MCF 10A (cell line): ENCODE measurements around the gene IGF1R. TPM values are rescaled to one million over a fixed set of nuclear protein-coding genes. Genes with fewer than 3 reads are reported as not detected.

Source experiments
- BruUV-seq: library from RNA; stranded (reverse); fragments of 400-500 nt; replicated peaks from 2 replicates; lab custom pipeline; 2021; lab: Mats Ljungman, UMichigan
- CTCF ChIA-PET: fragments of 300-600 bp; sonication (Branson Sonifier 250); formaldehyde crosslinking; extraction: SDS; loops from one replicate; lab custom pipeline; 2021; ENCODE audit warnings: antibody characterized with exemption, inconsistent platforms; lab: Yijun Ruan, JAX
- POLR2A ChIA-PET: fragments of 300-600, 350-650 bp; sonication (Branson Sonifier 250); formaldehyde crosslinking; extraction: SDS; loops from one replicate; lab custom pipeline; 2020; ENCODE audit warnings: antibody characterized with exemption, inconsistent platforms; lab: Yijun Ruan, JAX
- DNase-seq: peaks from one replicate; pipeline ENCODE4 v3.0.0-alpha.2; 2018; ENCODE audit not compliant: unreplicated experiment
- H3K27ac Mint-ChIP-seq: one replicate; pipeline ENCODE4 v1.8.0; 2022; ENCODE audit warnings: mild to moderate bottlenecking, low read depth, mixed read lengths; ENCODE audit not compliant: unreplicated experiment
- H3K27me3 Mint-ChIP-seq: one replicate; pipeline ENCODE4 v1.8.0; 2022; ENCODE audit warnings: mixed read lengths; ENCODE audit not compliant: insufficient read depth, unreplicated experiment
- H3K36me3 Mint-ChIP-seq: one replicate; pipeline ENCODE4 v1.8.0; 2022; ENCODE audit warnings: mild to moderate bottlenecking, moderate library complexity, mixed read lengths; ENCODE audit not compliant: insufficient read depth, unreplicated experiment
- H3K4me1 Mint-ChIP-seq: one replicate; pipeline ENCODE4 v1.8.0; 2022; ENCODE audit warnings: mixed read lengths; ENCODE audit not compliant: insufficient read depth, unreplicated experiment
- H3K4me3 Mint-ChIP-seq: one replicate; pipeline ENCODE4 v1.8.0; 2022; ENCODE audit warnings: mild to moderate bottlenecking, moderate library complexity, mixed read lengths; ENCODE audit not compliant: unreplicated experiment
- H3K9me3 Mint-ChIP-seq: one replicate; pipeline ENCODE4 v1.8.0; 2022; ENCODE audit warnings: mixed read lengths; ENCODE audit not compliant: unreplicated experiment
- intact Hi-C: fragments of 100-400 bp; cut with micrococcal nuclease; formaldehyde crosslinking; loops from 2 replicates; pipeline ENCODE4 v1.14.1; 2022
- total RNA-seq: library from RNA; stranded (reverse); gene quantifications from 2 replicates; pipeline ENCODE4 v1.2.3, GENCODE V29; 2022
- TF ChIP-seq, protein P1 (sequence below): fragments of 200-600 bp; IDR thresholded peaks from one replicate; pipeline ENCODE4 v1.8.0; 2022; ENCODE audit warnings: antibody characterized with exemption, mild to moderate bottlenecking; ENCODE audit not compliant: unreplicated experiment

The IGF1R gene
- total RNA-seq, 1 experiment from 2014 or later: 53.3 TPM

DNA sequence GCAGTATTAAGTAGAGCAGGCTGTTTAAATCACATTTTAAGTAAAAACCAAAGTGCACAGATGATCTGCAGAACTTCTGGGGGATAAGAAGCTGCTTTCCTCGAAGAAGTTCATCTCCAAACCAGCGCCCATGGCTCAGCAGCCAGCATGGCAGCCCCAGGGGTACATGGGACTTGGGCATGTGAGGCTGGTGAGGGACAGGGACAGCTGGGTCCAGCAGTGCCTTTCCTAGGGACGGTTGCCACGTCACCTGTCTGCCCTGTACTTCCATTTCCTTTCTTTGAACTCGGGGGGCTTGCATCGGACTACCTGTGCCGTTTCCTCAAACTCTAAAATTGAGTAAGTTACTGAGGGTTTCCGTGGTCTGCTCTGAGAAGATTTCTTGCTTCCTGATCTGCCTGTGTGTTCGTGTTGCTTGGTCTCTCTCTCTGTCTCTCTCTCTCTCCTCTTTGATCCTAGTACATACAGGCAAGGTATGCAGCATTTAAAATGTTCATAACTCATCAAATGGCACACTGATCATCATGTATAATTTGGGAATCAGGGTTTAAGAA is 67.6 kb downstream of the IGF1R start:
- Mint-ChIP-seq H3K27ac (no peak overlapping the region), H3K9me3 (peaks cover 8% of the 10 kb centered on the region), H3K36me3 (peaks cover 14% of the 10 kb centered on the region), H3K27me3 (no peaks in the 10 kb centered on the region), H3K4me1 (peaks cover 11% of the 10 kb centered on the region), H3K4me3 (no peak overlapping the region)
- DNase-seq: no peak
- TF ChIP-seq, protein P1, sequence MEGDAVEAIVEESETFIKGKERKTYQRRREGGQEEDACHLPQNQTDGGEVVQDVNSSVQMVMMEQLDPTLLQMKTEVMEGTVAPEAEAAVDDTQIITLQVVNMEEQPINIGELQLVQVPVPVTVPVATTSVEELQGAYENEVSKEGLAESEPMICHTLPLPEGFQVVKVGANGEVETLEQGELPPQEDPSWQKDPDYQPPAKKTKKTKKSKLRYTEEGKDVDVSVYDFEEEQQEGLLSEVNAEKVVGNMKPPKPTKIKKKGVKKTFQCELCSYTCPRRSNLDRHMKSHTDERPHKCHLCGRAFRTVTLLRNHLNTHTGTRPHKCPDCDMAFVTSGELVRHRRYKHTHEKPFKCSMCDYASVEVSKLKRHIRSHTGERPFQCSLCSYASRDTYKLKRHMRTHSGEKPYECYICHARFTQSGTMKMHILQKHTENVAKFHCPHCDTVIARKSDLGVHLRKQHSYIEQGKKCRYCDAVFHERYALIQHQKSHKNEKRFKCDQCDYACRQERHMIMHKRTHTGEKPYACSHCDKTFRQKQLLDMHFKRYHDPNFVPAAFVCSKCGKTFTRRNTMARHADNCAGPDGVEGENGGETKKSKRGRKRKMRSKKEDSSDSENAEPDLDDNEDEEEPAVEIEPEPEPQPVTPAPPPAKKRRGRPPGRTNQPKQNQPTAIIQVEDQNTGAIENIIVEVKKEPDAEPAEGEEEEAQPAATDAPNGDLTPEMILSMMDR: no peak
- ChIA-PET CTCF (interaction anchor here (1.0 kb wide), 1 partner anchor 361 kb away, joined by 3 read pairs; no protein-coding TSS in a partner anchor), POLR2A (no interaction called here)
- intact Hi-C loops: no loop called here
- no TSS peak for BruUV-seq

- no peak overlapping the region for H3K27ac Mint-ChIP-seq
- H3K27me3 Mint-ChIP-seq: no peaks in the 10 kb centered on the region
- intact Hi-C loops: no loop called here
- no peak overlapping the region for H3K4me3 Mint-ChIP-seq
- TF ChIP-seq, protein P1: no peak
- H3K36me3 Mint-ChIP-seq: peaks cover 7% of the 10 kb centered on the region
- no peak for DNase-seq
- ChIA-PET CTCF (no interaction called here), POLR2A (interaction anchor here (0.5 kb wide), 1 partner anchor 73 kb away, joined by 4 read pairs; no protein-coding TSS in a partner anchor)
- BruUV-seq: no TSS peak
- H3K4me1 Mint-ChIP-seq: peaks cover 11% of the 10 kb centered on the region
- peaks cover under 1% of the 10 kb centered on the region for H3K9me3 Mint-ChIP-seq
These were observed 69.0 kb downstream of the IGF1R start for GRCh38 chr15:98717371-98717770.

DNA sequence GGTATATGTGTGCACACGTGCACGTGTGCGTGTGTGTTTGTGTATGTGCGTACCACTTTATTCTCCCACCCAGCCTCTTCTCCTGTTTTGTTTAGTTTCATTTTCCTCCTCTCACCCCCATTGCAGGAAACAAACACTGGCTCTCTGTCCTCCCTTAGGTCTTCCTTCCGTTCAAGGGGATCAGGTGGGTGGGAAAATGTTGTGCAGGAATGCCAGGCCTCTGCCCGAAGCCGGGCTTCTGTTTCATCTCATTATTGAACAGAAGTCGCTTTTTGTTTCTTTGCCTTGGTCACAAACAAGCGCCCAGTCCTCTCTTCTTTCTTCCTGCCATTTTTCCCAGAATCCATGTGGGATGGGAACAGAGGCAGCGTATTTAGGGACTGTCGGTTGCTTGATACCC is 69.6 kb downstream of the IGF1R start:
- peaks cover 6% of the 10 kb centered on the region for H3K36me3 Mint-ChIP-seq
- DNase-seq: no peak
- no TSS peak for BruUV-seq
- ChIA-PET POLR2A (no interaction called here), CTCF (interaction anchor here (0.7 kb wide), 1 partner anchor 57 kb away, joined by 3 read pairs; no protein-coding TSS in a partner anchor)
- no peaks in the 10 kb centered on the region for H3K27me3 Mint-ChIP-seq
- intact Hi-C loops: no loop called here
- peaks cover 11% of the 10 kb centered on the region for H3K4me1 Mint-ChIP-seq
- TF ChIP-seq, protein P1: no peak
- no peak overlapping the region for H3K27ac Mint-ChIP-seq
- H3K9me3 Mint-ChIP-seq: no peaks in the 10 kb centered on the region
- no peak overlapping the region for H3K4me3 Mint-ChIP-seq

DNA sequence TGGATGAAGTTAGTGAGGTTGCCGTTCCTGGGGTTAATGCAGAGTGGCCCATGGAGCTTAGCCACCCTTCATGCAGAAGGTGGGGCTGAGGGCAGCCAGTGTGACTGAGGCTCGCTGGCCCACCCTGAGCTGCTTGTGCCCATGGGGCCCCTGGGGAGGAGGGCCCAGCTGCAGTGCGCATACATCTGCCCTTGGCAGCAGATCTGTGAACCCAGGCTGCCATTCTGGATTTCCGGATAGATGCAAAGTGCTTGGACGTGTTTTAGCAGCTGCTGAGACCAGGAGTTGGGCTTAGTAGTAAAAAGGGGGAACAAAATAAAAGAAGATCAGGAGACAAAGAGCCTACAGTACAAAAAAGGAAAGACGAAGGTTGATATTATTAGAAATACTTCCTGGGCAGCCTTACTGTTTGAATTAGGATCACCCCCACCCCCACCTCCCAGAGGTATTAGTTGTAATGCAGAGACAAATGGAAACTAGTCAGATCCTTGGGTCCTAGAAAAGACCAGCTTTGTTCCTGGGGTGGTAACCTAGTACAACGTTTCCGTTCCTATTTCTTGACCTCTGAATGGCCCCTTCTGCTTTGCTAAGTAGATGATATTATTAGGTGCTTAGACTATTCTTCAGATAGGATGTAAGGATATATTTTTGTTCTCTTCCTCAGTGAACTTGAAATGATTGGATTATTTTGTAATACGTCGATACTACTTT is 70.2 kb downstream of the IGF1R start:
- no peak overlapping the region for H3K27ac Mint-ChIP-seq
- CTCF ChIA-PET: interaction anchor here (0.7 kb wide), 1 partner anchor 57 kb away, joined by 3 read pairs; no protein-coding TSS in a partner anchor
- H3K4me3 Mint-ChIP-seq: no peak overlapping the region
- intact Hi-C loops: no loop called here
- H3K4me1 Mint-ChIP-seq: peaks cover 11% of the 10 kb centered on the region
- peaks cover 6% of the 10 kb centered on the region for H3K36me3 Mint-ChIP-seq
- TF ChIP-seq, protein P1: no peak
- POLR2A ChIA-PET: interaction anchor here (0.9 kb wide), 1 partner anchor 75 kb away, joined by 3 read pairs; no protein-coding TSS in a partner anchor
- no peak for DNase-seq
- H3K9me3 Mint-ChIP-seq: no peaks in the 10 kb centered on the region
- no TSS peak for BruUV-seq
- H3K27me3 Mint-ChIP-seq: no peaks in the 10 kb centered on the region
